Endodermal cell (in vitro differentiated cells): ENCODE results near the gene CERT1. TPM values are rescaled to one million over a fixed set of nuclear protein-coding genes. Genes with fewer than 3 reads are reported as not detected.
A peak's percentile ranks its signal among the peaks of the same experiment; 100 is the strongest.
"Not testable (repeated sequence)": the region's sequence is repeated elsewhere in the genome, so short reads cannot be mapped to it uniquely, and the experiment has no call there.

Source experiments
- DNase-seq: peaks from one replicate; pipeline ENCODE4 v3.0.0-alpha.2; 2017
- H3K27ac ChIP-seq: 2 replicates; pipeline ENCODE4 v1.5.1; 2013; ENCODE audit warnings: mild to moderate bottlenecking, low read depth, low read length, moderate library complexity
- H3K27me3 ChIP-seq: 2 replicates; pipeline ENCODE4 v1.6.1; 2013; ENCODE audit warnings: mild to moderate bottlenecking, low read length, moderate library complexity; ENCODE audit not compliant: insufficient read depth, control insufficient read depth, poor library complexity, severe bottlenecking
- H3K36me3 ChIP-seq: 2 replicates; pipeline ENCODE4 v1.7.0; 2013; ENCODE audit warnings: mild to moderate bottlenecking, low read length, moderate library complexity; ENCODE audit not compliant: control insufficient read depth, insufficient read depth
- H3K4me1 ChIP-seq: one replicate; pipeline ENCODE4 v1.7.0; 2013; ENCODE audit warnings: low read length; ENCODE audit not compliant: control insufficient read depth, insufficient read depth
- H3K4me3 ChIP-seq: 2 replicates; pipeline ENCODE4 v1.5.1; 2013; ENCODE audit warnings: mild to moderate bottlenecking, low read length, moderate library complexity
- H3K9ac ChIP-seq: 2 replicates; pipeline ENCODE4 v1.6.1; 2013; ENCODE audit warnings: mild to moderate bottlenecking, low read length, moderate library complexity; ENCODE audit not compliant: poor library complexity, severe bottlenecking; ENCODE audit errors: extremely low read depth
- H3K9me3 ChIP-seq: 2 replicates; pipeline ENCODE4 v1.6.1; 2013; ENCODE audit warnings: mild to moderate bottlenecking, low read length, moderate library complexity; ENCODE audit not compliant: control insufficient read depth
- H3K27ac Mint-ChIP-seq: 2 replicates; pipeline ENCODE4 v1.8.0; 2020; ENCODE audit warnings: mixed read lengths
- H3K27me3 Mint-ChIP-seq: 2 replicates; pipeline ENCODE4 v1.8.0; 2021; ENCODE audit warnings: mild to moderate bottlenecking, mixed read lengths; ENCODE audit not compliant: insufficient read depth
- H3K36me3 Mint-ChIP-seq: 2 replicates; pipeline ENCODE4 v1.8.0; 2020; ENCODE audit warnings: low read depth, mixed read lengths
- H3K4me1 Mint-ChIP-seq: 2 replicates; pipeline ENCODE4 v1.8.0; 2020; ENCODE audit warnings: mixed read lengths
- H3K4me3 Mint-ChIP-seq: 2 replicates; pipeline ENCODE4 v1.8.0; 2020; ENCODE audit warnings: mild to moderate bottlenecking, moderate library complexity, mixed read lengths
- H3K9me3 Mint-ChIP-seq: 2 replicates; pipeline ENCODE4 v1.8.0; 2020; ENCODE audit warnings: mild to moderate bottlenecking, mixed read lengths
- CTCF ChIP-seq: fragments of 200-600 bp; sonication (generic); conservative IDR thresholded peaks from 2 replicates; pipeline ENCODE4 v1.5.0; 2021; ENCODE audit warnings: antibody characterized with exemption, mild to moderate bottlenecking
- WGBS, 2 experiments: methylation state at CpG; one replicate each; pipeline versions ENCODE4 v1.1.5 to v1.1.7; 2013; ENCODE audit warnings: missing lambda C conversion rate in 2 of 2, mixed read lengths in 1 of 2; ENCODE audit not compliant: insufficient coverage in 1 of 2, insufficient read length in 1 of 2; 5-methylcytosine and 5-hydroxymethylcytosine counted together
- total RNA-seq, 2 donors: library from RNA; stranded (reverse); fragmentation: NEBNext Ultra II Directional in 1 of 2; extraction: Animal tissue kit (Norgen Biotek cat#: 25700) in 1 of 2; gene quantifications; 2 replicates in 1 of 2; 3 replicates in 1 of 2; pipeline ENCODE4 v1.2.1, GENCODE V29; 2021

The CERT1 gene
- total RNA-seq, 2 donors from 2014 or later = 51.0 to 73.5 TPM

GRCh38 chr5:75335486-75335885, 175.9 kb downstream of the CERT1 start:
- peaks cover 16% of the 10 kb centered on the region for H3K4me1 Mint-ChIP-seq
- Histone ChIP-seq H3K4me3 (no peak overlapping the region), H3K4me1 (peaks cover 2% of the 10 kb centered on the region), H3K9me3 (no peaks in the 10 kb centered on the region), H3K27ac (no peak overlapping the region), H3K9ac (no peak overlapping the region), H3K36me3 (peaks cover 2% of the 10 kb centered on the region), H3K27me3 (no peaks in the 10 kb centered on the region)
- H3K9me3 Mint-ChIP-seq = no peaks in the 10 kb centered on the region
- H3K27ac Mint-ChIP-seq = no peak overlapping the region
- 92 to 100% methylated on average over 1 to 2 of the region's 2 CpGs for WGBS, 2 experiments
- H3K36me3 Mint-ChIP-seq = peaks cover 12% of the 10 kb centered on the region
- H3K27me3 Mint-ChIP-seq = no peaks in the 10 kb centered on the region
- no peak overlapping the region for H3K4me3 Mint-ChIP-seq
- DNase-seq = no peak
- TF ChIP-seq CTCF = no peak

- peaks cover 17% of the 10 kb centered on the region for H3K4me1 Mint-ChIP-seq
- 89 to 96% methylated on average over 3 to 8 of the region's 10 CpGs for WGBS, 2 experiments
- not testable (repeated sequence) for DNase-seq, H3K27ac Mint-ChIP-seq, H3K4me3 ChIP-seq, H3K9me3 ChIP-seq, H3K9ac ChIP-seq, H3K4me1 ChIP-seq, H3K36me3 ChIP-seq, H3K27me3 ChIP-seq, H3K9me3 Mint-ChIP-seq, H3K27me3 Mint-ChIP-seq, H3K36me3 Mint-ChIP-seq, H3K27ac ChIP-seq, H3K4me3 Mint-ChIP-seq
Measured at GRCh38 chr5:75334413-75334812, 177.0 kb downstream of the CERT1 start.

GRCh38 chr5:75333759-75334158, 177.7 kb downstream of the CERT1 start:
- not testable (repeated sequence) for H3K9me3 Mint-ChIP-seq, H3K36me3 ChIP-seq, H3K27ac Mint-ChIP-seq, H3K9ac ChIP-seq, H3K4me1 ChIP-seq, H3K27me3 ChIP-seq, H3K9me3 ChIP-seq, H3K36me3 Mint-ChIP-seq, H3K4me3 ChIP-seq, H3K4me3 Mint-ChIP-seq, DNase-seq, H3K27ac ChIP-seq, H3K27me3 Mint-ChIP-seq
- peaks cover 15% of the 10 kb centered on the region for H3K4me1 Mint-ChIP-seq
- WGBS, 2 experiments = 92 to 97% methylated on average over 9 to 23 of the region's 23 CpGs

- Mint-ChIP-seq H3K4me3 (no peak overlapping the region), H3K4me1 (peaks cover 10% of the 10 kb centered on the region), H3K9me3 (no peaks in the 10 kb centered on the region), H3K27me3 (no peaks in the 10 kb centered on the region), H3K27ac (no peak overlapping the region), H3K36me3 (no peaks in the 10 kb centered on the region)
- Histone ChIP-seq H3K9me3 (no peaks in the 10 kb centered on the region), H3K27me3 (no peaks in the 10 kb centered on the region), H3K4me1 (peaks cover 3% of the 10 kb centered on the region), H3K27ac (no peak overlapping the region), H3K4me3 (no peak overlapping the region), H3K9ac (no peak overlapping the region), H3K36me3 (no peaks in the 10 kb centered on the region)
- no peak for DNase-seq
- peak; percentile 63 for TF ChIP-seq CTCF
- WGBS, 2 experiments = 84 to 89% methylated on average over 4 of the region's 4 CpGs
Measured at GRCh38 chr5:75331095-75332090, 180.0 kb downstream of the CERT1 start.
